Colonic mucosa (tissue), 4 donors: ENCODE data around the gene EVI5. TPM values are rescaled to one million over a fixed set of nuclear protein-coding genes. Genes with fewer than 3 reads are reported as not detected.

ENCODE experiments used
- DNase-seq: peaks from one replicate; pipeline ENCODE4 v3.0.0-alpha.2; 2020
- H3K27ac ChIP-seq: fragments of 200-600 bp; one replicate; pipeline ENCODE4 v1.8.0; 2021
- H3K27me3 ChIP-seq: fragments of 200-600 bp; one replicate; pipeline ENCODE4 v1.8.0; 2021
- H3K36me3 ChIP-seq: fragments of 200-600 bp; one replicate; pipeline ENCODE4 v1.8.0; 2021
- H3K4me1 ChIP-seq: fragments of 200-600 bp; one replicate; pipeline ENCODE4 v1.8.0; 2021; ENCODE audit warnings: mild to moderate bottlenecking
- H3K4me3 ChIP-seq: fragments of 200-600 bp; one replicate; pipeline ENCODE4 v1.8.0; 2021
- H3K9ac ChIP-seq, 2 donors: one replicate each; pipeline ENCODE4 v1.7.0; 2013; ENCODE audit warnings: control low read depth in 2 of 2, low read depth in 2 of 2, low read length in 2 of 2
- H3K9me3 ChIP-seq: fragments of 200-600 bp; one replicate; pipeline ENCODE4 v1.8.0; 2021
- intact Hi-C: fragments of 100-400 bp; cut with DNase I; formaldehyde crosslinking; loops from one replicate; pipeline ENCODE4 v1.14.1; 2022
- total RNA-seq, 2 donors: library from RNA; stranded (reverse); fragmentation: NEBNext Ultra II Directional in 1 of 2; extraction: Animal tissue kit (Norgen Biotek cat#: 25700) in 1 of 2; gene quantifications; one replicate each; pipeline ENCODE4 v1.2.1, GENCODE V29; 2021
- TF ChIP-seq, protein P1 (sequence below): fragments of 200-600 bp; IDR thresholded peaks from one replicate; pipeline ENCODE4 v1.8.0; 2022; ENCODE audit warnings: antibody characterized with exemption, mild to moderate bottlenecking
- donor health status: healthy.
- donor health status: DM: no; HTN: no; CAD: no.
- donor health status: DM: no; HTN: no; CAD: no.

Gene EVI5
- total RNA-seq: 10 to 100 TPM; 23.9 to 29.0 TPM

DNA sequence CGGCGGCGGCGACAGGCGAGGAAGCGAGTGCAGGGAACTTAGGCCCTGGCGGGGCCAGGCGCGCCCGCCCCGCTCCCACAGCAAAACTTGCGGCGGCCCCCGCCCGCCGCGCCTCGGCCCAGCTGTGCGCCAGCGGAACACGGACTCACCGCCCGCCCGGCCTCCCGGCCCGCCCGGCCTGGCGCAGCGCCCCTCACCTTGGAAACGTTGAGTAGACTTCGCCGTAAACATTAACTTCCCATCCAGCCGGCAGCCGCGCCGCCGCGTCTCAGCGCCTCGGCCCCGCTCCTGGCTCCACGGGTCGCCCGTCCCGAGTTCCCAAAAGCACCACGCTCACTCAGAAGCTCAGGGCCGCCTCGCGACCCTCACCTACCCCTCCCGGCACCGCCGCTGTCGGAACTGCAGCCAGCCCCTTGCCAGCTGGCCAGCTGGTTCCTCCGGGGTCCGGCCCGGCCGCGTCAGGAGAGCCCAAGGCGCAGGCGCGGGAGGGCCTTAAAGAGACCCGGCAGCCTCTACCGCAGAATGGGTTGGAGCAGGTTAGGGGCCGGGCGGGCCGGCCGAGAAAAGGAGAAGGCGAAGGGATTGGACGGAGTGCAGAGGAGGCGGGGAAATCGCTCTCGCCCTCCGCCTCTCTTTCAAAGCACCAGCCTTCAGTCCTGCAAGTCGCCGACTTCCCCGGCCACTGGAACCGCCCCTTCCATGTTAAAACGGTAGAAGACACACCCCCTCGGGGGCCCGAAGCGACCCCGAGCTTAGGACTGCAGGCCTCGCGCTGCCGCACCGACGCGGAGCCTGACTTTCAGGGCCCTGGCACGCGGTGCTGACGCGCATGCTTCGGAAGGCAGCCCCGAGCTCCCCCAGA lies at the start of gene EVI5:
EVI5 (minus strand) TSS at position 470 of the 862 bp plus-strand sequence. CDS start 48,562 bp downstream, outside the sequence.
- TF ChIP-seq, protein P1, sequence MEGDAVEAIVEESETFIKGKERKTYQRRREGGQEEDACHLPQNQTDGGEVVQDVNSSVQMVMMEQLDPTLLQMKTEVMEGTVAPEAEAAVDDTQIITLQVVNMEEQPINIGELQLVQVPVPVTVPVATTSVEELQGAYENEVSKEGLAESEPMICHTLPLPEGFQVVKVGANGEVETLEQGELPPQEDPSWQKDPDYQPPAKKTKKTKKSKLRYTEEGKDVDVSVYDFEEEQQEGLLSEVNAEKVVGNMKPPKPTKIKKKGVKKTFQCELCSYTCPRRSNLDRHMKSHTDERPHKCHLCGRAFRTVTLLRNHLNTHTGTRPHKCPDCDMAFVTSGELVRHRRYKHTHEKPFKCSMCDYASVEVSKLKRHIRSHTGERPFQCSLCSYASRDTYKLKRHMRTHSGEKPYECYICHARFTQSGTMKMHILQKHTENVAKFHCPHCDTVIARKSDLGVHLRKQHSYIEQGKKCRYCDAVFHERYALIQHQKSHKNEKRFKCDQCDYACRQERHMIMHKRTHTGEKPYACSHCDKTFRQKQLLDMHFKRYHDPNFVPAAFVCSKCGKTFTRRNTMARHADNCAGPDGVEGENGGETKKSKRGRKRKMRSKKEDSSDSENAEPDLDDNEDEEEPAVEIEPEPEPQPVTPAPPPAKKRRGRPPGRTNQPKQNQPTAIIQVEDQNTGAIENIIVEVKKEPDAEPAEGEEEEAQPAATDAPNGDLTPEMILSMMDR: no peak

DNA sequence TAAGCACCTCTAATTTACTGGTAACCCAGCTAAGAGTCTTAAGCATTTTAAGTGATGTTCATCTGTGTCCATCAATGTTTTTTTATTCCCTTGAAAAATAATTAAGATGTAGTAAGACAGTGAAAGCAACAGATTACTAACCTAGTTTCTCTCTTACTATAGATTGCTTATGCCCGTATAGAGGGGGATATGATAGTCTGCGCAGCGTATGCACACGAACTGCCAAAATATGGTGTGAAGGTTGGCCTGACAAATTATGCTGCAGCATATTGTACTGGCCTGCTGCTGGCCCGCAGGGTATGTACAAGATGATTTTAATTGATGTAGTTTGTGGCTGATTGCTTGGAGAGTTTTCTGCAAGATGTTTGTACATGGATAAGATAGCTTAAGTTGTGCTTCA lies 49.7 kb upstream of the EVI5 start:
- intact Hi-C loops: no loop called here
- no peaks in the 10 kb centered on the region for H3K9me3 ChIP-seq
- TF ChIP-seq, protein P1: no peak
- no peak overlapping the region for H3K4me3 ChIP-seq
- H3K4me1 ChIP-seq: peaks cover 10% of the 10 kb centered on the region
- no peaks in the 10 kb centered on the region for H3K27me3 ChIP-seq
- peak overlapping the region in 1 of 2 donors; percentile 51 for H3K9ac ChIP-seq
- no peaks in the 10 kb centered on the region for H3K36me3 ChIP-seq
- no peak for DNase-seq
- no peak overlapping the region for H3K27ac ChIP-seq

More for the DNA sequence above, at the start of gene EVI5:
- H3K4me3 ChIP-seq: peak within 1 kb of the TSS; percentile 73
- no peaks in the 10 kb centered on the region for H3K27me3 ChIP-seq
- peaks cover 4% of the 10 kb centered on the region for H3K4me1 ChIP-seq
- DNase-seq: peak; percentile 96
- no peaks in the 10 kb centered on the region for H3K9me3 ChIP-seq
- H3K27ac ChIP-seq: peak within 1 kb of the TSS; percentile 99
- intact Hi-C loops: no loop called here
- no peaks in the 10 kb centered on the region for H3K36me3 ChIP-seq
- H3K9ac ChIP-seq: peak within 1 kb of the TSS; percentile 92 to 94

DNA sequence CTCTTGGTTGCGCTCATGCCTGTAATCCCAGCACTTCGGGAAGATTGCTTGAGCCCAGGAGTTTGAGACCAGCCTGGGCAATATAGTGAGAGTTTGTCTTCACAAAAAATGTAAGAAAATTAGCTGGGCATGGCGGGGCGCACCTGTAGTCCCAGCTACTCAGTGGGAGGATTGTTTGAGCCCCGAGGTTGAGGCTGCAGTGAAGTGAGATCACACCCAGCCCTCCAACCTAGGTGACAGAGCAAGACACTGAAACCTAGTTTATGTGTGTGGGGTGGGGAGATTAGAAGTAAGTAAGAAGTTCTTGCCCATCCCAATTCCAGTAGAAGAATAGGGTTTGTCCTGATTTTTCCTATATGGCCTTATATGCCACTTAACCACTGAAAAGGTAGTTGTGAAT lies 48.9 kb upstream of the EVI5 start:
- intact Hi-C loops: no loop called here

DNA sequence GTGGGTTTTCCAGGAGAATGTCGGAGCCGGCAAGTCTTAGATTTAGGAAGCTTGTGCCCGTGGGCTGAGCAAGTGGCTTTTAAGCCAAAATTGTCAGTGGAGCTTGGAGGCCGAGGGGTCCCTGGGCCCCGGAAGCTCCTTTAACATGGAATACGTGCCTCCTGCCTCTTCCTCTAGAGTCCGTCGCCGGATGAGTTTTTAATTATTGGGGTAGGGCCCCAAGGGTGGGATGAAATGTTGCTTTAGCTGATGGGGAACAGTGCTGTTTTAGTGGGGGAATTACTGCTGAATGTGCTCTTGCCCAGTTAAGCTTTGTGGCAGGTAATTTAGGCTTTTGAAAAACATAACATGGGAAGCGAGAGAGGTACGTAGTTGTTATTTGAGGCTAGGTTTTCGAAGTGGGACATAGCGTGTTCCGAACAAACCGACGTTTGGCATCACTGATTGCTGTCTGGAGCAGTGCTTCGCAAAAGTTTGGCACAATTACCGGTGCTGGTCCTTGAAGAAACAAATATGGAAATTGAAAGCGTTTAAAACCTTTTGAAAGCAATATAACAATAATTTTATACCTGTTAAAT lies 47.7 kb upstream of the EVI5 start:
- Histone ChIP-seq H3K36me3 (no peaks in the 10 kb centered on the region), H3K4me3 (peak overlapping the region; percentile 83), H3K27ac (peak overlapping the region; percentile 77), H3K9me3 (no peaks in the 10 kb centered on the region), H3K27me3 (no peaks in the 10 kb centered on the region), H3K4me1 (peaks cover 10% of the 10 kb centered on the region), H3K9ac (peak overlapping the region; percentile 92 to 99)
- DNase-seq: no peak
- intact Hi-C loops: no loop called here
- TF ChIP-seq, protein P1: no peak

More for the DNA sequence above, 48.9 kb upstream of the EVI5 start:
- DNase-seq: no peak
- H3K36me3 ChIP-seq: no peaks in the 10 kb centered on the region
- H3K27ac ChIP-seq: no peak overlapping the region
- no peaks in the 10 kb centered on the region for H3K27me3 ChIP-seq
- H3K4me1 ChIP-seq: peaks cover 10% of the 10 kb centered on the region
- H3K9ac ChIP-seq: peak overlapping the region; percentile 8 to 51
- TF ChIP-seq, protein P1: no peak
- H3K4me3 ChIP-seq: peak overlapping the region; percentile 83
- no peaks in the 10 kb centered on the region for H3K9me3 ChIP-seq

DNA sequence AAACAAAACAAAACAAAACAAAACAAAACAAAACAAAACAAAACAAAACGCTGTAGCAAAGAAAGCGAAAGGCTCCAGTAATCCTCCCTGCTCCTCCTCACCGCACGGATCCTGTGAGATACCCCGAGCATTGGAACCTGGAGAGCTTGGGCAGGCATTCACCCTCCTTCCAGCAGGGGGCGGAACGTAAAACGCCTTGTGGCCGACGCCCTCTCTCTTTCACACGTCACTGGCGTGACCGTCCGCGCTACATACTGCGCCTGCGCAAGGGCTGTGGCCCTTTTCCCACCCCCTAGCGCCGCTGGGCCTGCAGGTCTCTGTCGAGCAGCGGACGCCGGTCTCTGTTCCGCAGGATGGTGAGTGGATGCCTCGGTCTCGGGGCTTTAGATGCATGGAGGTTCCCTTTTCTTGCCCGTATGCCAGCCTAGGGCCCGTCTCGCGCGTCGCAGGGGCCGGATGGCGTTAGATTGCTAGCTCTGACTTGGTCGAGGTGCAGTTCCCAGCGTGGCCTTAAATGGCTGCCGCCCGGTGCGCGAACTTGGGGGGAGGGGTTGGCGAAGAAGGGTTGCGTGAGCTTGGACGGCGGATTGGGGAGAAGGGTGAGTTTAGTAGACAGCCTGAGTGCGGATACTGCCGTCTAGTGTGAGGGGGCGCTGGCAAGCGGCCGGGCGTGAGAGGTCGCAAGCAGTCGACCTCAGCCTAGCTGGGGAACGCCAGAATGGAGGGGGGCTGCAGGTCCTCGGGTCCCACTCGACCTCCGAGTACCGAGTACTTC lies 47.0 kb upstream of the EVI5 start, which contains the start of gene RPL5:
RPL5 (plus strand) TSS at position 279 of the 775 bp plus-strand sequence; CDS start at position 354, 75 bp downstream.
- Histone ChIP-seq H3K9me3 (no peaks in the 10 kb centered on the region), H3K27me3 (no peaks in the 10 kb centered on the region), H3K4me1 (peaks cover 10% of the 10 kb centered on the region), H3K27ac (peak within 1 kb of the TSS; percentile 77), H3K4me3 (peak within 1 kb of the TSS; percentile 83), H3K9ac (peak within 1 kb of the TSS; percentile 92 to 99), H3K36me3 (no peaks in the 10 kb centered on the region)
- DNase-seq: peak; percentile 98
- intact Hi-C loops: no loop called here
- TF ChIP-seq, protein P1: peak; percentile 94
